GM10847 (cell line): ENCODE measurements around the gene ASB2.

Source experiments
- POLR2A ChIP-seq: IDR thresholded peaks from 2 replicates; pipeline ENCODE4 v1.6.1; 2011; ENCODE audit not compliant: insufficient read length; ENCODE audit errors: extremely low read depth

The ASB2 gene

DNA sequence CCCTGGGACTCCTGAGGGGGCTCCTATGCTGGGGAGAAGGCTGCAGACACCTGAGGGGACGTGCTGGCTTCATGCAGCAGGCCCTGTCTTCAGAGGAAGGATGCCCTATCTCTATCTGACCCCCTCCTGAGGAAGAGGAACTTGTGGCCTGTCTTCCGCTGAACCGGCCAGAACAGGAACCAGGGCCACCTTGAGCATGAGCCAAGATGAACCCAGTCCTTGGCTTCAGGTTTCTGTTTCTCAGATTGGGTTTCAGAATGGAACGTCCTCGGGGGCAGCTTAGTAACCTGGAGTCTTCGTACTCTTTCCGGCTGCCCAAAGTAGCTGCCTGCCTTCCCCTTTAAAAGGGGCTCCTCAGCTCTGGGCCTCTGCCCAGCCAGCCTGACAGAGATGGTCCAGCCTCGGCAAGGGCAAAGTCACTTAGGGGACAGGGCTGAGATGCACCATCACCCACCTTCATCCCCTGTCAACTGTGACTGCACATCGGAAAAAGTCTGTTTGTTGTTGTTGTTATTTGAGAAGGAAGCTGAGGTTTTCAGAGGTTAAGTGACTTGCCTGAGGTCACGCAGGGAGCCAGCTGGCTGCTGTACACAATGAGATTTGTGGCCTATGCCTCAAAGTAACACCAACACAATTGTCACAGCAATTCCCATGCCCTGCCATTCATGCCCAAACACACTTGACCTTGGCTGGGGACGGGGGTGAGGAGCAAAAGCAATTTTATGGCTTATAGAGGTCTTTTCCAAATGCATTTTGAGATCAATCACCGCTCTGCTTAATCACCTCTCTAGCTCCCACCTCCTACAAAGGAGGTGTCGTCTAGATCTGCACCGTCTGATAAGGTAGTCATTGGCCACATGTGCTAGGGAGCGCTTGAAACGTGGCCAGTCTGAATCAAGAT, 13.4 kb downstream of the ASB2 start:
- TF ChIP-seq POLR2A = no peak

- no peak for TF ChIP-seq POLR2A
Observed at GRCh38 chr14:93961620-93962019, 14.8 kb downstream of the ASB2 start.

DNA sequence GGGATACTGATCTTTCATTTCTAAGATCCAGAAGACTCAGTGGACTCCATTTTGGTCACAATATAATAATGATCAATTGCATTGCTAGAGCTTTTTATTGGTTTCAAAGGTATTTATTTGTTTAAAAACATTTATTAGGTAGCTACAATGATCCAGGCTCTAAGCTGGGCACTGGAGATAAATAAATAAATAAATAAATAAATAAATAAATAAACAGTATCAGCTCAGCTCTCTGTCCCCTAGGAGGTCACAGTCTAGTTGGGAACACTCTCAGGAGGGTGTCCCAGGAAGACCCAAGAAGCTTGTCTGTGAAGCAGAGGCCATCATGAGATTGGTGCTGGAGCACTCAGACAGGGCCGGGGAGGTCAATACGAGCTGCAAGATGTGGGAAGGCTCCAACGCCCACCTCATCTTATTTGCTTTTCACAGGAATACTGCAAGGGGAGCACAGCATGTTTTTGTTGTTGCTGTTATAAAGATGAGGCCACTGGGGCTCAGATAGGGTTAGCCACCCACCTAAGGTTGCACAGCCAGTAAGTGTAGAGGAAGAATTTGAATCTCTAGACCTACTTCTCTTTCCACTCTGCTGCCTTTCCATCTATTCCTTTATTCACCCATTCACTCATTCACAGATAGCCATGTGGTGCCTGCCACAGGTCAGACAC, 15.5 kb downstream of the ASB2 start:
- TF ChIP-seq POLR2A = no peak

DNA sequence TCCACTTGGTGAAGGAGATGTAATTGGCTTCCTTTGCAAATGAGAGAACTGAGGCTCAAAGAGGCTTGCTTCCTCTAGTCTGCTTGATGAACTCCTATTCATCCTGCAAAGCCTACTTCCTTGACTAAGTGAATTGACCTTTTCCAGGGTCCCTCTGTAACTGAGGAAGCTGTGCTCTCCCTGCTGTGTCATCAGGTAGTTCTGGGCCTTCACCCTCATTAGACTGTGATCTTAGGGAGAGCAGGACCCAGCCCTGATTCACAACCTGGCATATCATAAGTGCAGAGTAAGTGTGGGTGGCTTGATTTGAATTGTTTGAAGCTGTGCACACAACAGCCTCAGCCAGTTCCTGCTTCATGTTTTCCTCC, 16.3 kb downstream of the ASB2 start:
- no peak for TF ChIP-seq POLR2A

DNA sequence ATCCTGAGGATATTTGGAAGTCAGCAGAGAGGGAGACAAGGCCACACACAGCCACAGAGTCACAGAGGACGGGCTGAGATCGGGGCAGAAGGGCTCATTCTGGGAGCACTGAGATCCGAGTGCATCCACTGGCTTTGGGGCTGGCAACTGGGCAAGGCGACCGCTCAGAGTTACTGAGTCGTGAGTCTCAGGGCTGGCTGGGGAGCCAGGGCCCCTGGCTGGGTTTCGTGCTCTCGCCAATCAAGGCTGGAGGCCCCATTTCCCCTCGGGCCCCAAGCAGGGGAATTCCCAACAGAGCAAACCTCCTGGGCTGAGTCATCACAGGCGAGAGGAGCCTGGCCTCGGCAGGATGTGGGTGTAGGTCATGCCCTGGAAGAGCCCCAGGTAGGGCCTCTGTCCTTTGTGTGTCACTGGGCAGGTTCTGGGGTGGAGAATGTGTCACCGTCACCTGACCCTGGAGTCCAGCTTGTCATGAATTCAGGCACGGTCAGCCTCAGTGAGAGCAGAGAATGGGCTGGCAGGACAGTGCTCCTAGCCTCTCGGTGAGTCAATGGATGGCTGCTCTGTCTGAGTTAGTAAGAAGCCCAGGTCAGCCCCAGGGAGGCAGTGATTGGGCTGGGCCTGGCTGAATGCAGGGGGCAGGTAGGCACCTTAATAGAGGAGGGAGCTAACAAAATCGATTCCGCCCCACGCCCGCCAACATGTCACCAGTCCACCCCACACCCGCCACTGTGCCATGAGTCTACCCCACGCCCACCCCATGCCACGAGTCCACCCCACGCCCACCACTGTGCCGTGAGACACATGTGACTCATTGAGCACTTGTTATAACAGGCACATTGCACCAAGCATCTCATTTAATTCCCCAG, 16.9 kb downstream of the ASB2 start:
- TF ChIP-seq POLR2A = peak; percentile 28

DNA sequence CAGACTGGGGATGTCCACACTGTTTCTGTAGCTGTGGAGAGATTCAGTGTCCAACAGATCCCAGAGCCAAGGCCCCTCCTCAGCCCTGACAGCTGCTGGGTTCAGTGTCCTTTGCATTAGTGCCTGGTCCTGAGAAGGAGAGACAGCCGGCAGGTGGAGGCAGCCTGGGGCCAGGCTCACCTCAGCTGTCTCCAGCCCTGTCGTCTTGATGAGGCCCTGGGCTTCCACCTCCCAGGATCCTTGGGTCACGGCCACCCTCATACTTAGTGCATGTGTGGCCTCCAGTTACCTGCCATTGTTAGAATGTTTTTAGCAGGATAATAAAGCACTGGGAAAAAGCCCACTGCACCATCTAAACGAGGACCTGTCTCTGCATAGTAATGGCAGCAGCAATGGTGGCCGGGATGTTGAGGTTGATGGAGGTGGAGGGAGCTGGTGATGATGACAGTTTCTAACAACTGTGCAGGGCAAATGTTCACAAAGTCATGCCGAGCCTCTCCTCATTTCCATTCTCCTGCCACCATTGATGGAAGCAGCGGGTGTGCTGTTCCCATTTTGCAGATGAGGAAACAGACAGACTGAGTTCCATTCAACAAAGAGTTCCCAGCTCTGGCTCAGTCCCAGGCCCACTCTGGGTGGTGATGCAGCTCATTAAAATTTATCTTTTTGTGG, 17.7 kb downstream of the ASB2 start:
- no peak for TF ChIP-seq POLR2A

DNA sequence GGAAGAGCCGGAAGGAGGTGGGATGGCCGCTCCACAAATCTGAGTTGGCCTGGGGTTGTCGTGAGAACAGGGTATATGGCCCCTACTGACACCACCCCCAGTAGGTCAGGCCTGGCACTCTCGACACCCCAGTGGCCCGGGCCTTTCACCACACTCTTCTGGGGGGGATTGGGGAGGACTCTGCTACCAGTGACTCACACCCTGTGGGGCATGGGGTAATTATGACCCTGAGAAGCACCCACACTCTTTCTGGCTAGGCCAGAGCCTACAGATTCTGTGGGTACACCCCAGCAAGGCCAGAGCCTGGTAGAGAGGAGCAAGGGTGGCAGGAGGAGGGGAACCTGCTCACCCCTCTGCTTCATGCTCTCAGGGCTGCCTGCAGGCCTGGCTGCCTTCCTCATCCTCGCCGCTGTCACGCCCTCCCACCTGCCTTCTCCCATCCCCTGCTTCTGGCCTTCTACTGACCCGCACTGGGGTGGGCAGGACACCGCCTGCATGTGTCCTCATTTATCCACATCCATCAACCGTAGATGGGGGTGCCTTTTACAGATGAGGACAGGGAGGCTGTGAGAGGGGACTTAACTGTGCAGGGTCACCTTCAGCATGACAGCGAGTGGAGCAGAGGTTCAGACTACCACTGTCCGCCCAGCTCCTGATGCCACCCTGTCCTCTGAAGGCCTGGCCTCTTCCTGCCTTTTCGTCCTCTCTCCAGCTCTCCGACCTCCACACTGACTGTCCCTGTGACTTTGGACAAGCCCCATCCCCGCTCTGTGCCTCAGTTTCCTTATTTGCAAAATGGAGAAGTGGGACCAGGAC, 18.4 kb downstream of the ASB2 start:
- TF ChIP-seq POLR2A = no peak

DNA sequence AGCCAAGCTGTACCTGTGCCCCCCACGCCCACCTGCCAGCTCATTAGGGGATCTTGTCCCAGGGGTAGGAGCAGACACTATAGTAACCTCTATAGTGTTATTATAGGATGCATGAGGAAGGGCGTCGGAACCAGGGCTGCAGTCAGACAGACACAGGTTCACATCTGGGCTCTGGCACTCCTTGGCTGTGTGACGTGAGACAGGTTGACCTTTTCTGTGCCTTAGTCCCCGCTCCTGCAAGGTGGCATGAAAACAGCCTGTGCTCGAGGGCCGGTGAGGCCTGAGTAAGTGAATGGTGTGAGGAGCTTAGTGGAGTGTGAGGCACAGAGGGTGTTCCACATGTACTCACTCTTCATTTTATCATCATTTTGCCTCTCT, 19.0 kb downstream of the ASB2 start:
- no peak for TF ChIP-seq POLR2A

- TF ChIP-seq POLR2A = no peak
Observed at GRCh38 chr14:93956514-93957332, 19.6 kb downstream of the ASB2 start.

- peak; percentile 7 for TF ChIP-seq POLR2A
Observed at GRCh38 chr14:93955850-93956481, 20.4 kb downstream of the ASB2 start.

DNA sequence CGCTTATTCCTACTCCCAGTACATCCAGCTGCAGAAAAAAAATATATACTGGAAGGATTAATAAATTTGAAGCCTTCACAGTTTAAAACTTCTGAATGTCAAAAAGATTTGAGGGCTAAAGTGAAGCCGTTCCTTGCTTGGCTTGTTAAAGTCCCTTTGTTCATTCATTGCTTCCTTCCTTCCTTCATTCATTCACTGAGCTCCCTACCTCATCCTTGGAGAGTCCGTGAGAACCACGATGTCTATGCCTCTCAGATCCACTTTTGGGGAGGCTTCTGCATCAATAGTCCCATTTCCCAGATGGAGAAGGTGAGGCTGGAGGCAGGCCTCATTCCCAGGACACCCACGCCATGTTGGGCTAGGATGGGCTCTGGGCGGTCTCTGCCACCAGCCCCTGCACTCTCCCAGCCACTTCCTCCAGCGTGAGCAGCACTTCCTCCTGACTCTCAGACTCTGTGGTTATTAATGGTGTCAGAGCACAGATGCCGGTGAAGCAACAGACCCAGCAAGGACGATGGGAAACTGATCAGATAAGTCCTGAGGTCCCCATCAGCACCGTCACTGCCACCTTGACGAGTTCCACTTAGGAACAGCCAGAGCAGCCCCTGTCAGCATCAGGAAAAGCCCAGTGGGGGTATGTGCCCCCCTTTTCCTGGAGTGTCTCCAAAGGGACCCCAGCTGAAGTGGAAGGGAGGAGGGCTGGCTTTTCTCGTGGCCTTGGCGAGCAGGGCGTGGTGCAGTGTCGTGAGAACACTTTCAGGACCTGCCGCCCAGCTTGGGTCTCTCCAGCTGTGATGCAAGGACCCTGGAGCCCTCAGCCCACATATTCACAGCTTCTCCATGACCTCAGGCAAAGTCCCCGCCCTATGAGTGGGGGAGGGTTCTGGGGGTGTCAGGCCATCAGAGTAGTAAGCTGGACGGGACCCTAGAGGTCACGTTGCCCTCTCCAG, 21.2 kb downstream of the ASB2 start:
- no peak for TF ChIP-seq POLR2A

- TF ChIP-seq POLR2A = no peak
Observed at GRCh38 chr14:93954516-93954830, 21.9 kb downstream of the ASB2 start.

DNA sequence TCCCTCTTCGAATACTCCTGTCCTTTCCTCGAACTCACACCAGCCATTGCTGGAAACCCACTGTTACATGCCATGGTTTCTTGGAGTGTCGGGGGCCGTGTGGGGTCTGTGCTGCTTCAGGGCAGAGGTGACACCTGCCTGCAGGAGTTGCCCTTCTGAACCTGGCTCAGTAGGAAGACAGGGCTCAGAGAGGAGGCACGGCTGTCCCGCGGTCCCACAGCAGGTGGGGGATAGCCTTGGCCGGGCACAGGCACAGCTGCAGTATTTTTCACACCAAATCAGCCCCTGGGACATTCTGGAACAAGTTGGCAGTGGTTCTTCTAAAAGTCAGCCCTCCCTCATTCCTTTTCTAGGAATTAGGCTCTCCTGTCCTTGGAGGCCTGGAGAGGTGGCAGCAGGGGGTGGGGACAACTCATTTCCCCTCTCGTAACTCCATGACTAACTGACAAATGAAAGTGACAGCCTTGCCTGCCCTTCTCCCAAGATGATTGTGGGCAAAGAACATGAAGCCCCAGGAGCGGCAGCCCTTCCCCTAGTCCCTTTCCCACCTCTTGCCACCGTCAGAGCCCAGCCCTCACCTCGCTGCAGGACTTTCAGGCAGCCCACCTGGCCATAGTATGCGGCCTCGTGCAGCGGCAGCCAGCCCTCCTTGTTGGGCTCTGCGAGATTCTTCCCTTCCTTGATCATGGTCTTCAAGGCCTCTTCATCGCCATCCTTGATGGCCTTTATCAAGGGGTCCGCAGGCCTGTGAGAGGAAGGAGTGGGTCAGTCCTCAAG, 22.4 kb downstream of the ASB2 start:
- no peak for TF ChIP-seq POLR2A
